Smooth muscle cell (in vitro differentiated cells): ENCODE measurements around the gene ZDHHC20. TPM values are rescaled to one million over a fixed set of nuclear protein-coding genes. Genes with fewer than 3 reads are reported as not detected.

Source experiments
- DNase-seq: peaks from one replicate; lab custom pipeline; 2025; ENCODE audit not compliant: unreplicated experiment; lab: John Stamatoyannopoulos, UW
- H2AFZ ChIP-seq: fragments of 200-600 bp; sonication (generic); 2 replicates; pipeline ENCODE4 v1.6.0; 2016; ENCODE audit warnings: antibody characterized with exemption, low read depth, mild to moderate bottlenecking
- H3F3A ChIP-seq: fragments of 200-600 bp; sonication (generic); 2 replicates; pipeline ENCODE4 v1.6.0; 2017; ENCODE audit warnings: antibody characterized with exemption, low read depth
- H3K27ac ChIP-seq: fragments of 200-600 bp; sonication (generic); 2 replicates; pipeline ENCODE4 v1.5.1; 2016; ENCODE audit warnings: low read depth, mild to moderate bottlenecking
- H3K27me3 ChIP-seq: fragments of 200-600 bp; sonication (generic); 2 replicates; pipeline ENCODE4 v1.6.1; 2016; ENCODE audit warnings: low read depth, mild to moderate bottlenecking
- H3K36me3 ChIP-seq: fragments of 200-600 bp; sonication (generic); 2 replicates; pipeline ENCODE4 v1.5.1; 2016; ENCODE audit warnings: low read depth
- H3K4me1 ChIP-seq: fragments of 200-600 bp; sonication (generic); 2 replicates; pipeline ENCODE4 v1.5.1; 2016; ENCODE audit warnings: low read depth
- H3K4me2 ChIP-seq: fragments of 200-600 bp; sonication (generic); 2 replicates; pipeline ENCODE4 v1.6.0; 2016; ENCODE audit warnings: mild to moderate bottlenecking
- H3K4me3 ChIP-seq: fragments of 200-600 bp; sonication (generic); 2 replicates; pipeline ENCODE4 v1.5.1; 2016; ENCODE audit warnings: mild to moderate bottlenecking
- H3K79me2 ChIP-seq: fragments of 200-600 bp; sonication (generic); 2 replicates; pipeline ENCODE4 v1.6.0; 2016; ENCODE audit warnings: low read depth, mild to moderate bottlenecking
- H3K9ac ChIP-seq: fragments of 200-600 bp; sonication (generic); 2 replicates; pipeline ENCODE4 v1.6.0; 2016; ENCODE audit warnings: low read depth
- H3K9me3 ChIP-seq: fragments of 200-600 bp; sonication (generic); replicated peaks from 2 replicates; pipeline ENCODE4 v1.5.1; 2016; ENCODE audit warnings: low read depth
- H4K20me1 ChIP-seq: fragments of 200-600 bp; sonication (generic); 2 replicates; pipeline ENCODE4 v1.6.0; 2016; ENCODE audit warnings: low read depth
- CTCF ChIP-seq: fragments of 200-600 bp; sonication (generic); IDR thresholded peaks from 2 replicates; pipeline ENCODE4 v1.5.1; 2017; ENCODE audit warnings: borderline replicate concordance, mild to moderate bottlenecking, antibody characterized with exemption; ENCODE audit not compliant: insufficient read depth, poor library complexity, severe bottlenecking
- WGBS: methylation state at CpG from one replicate; pipeline ENCODE4 v1.1.7; 2016; ENCODE audit warnings: low lambda C conversion rate; 5-methylcytosine and 5-hydroxymethylcytosine counted together
- polyA plus RNA-seq: library from polyadenylated mRNA; unstranded; fragments of >200 nt; fragmentation: Nextera tagmentation; extraction: Ambion mirVana; gene quantifications from 2 replicates; pipeline ENCODE4 v1.2.1, GENCODE V29; 2016
- total RNA-seq: library from RNA; depleted of rRNA; stranded (reverse); fragments of >200 nt; gene quantifications from 2 replicates; pipeline ENCODE4 v1.2.3, GENCODE V29; 2014

Gene ZDHHC20
- total and polyA plus RNA-seq, 2 experiments from 2014 or later, result 24.2 to 198 TPM

DNA sequence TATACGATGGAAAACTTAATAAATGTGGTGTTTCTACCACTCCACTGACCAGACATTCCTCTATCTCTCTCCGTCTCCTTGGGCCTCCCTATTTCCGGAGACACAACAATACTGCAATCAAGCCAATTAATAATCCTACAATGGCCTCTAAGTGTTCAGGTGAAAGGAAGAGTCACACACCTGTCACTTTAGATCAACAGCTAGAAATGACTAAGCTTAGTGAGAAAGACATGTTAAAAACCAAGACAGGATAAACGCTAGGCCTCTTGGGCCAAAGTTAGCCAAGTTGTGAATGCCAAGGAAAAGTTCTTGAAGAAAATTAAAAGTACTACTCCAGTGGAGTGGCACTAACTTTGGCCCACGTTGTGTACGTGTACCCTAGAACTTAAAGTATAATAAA lies 22.5 kb downstream of the ZDHHC20 start:
- Histone ChIP-seq H3K9me3 (no peaks in the 10 kb centered on the region), H3K36me3 (no peaks in the 10 kb centered on the region), H3K4me3 (no peak overlapping the region), H3K27me3 (no peaks in the 10 kb centered on the region), H3K27ac (peak overlapping the region; percentile 44), H3K9ac (peak overlapping the region; percentile 25), H3K79me2 (peaks cover 94% of the 10 kb centered on the region), H3K4me2 (no peak overlapping the region), H4K20me1 (peaks cover 30% of the 10 kb centered on the region), H2AFZ (no peak overlapping the region), H3K4me1 (no peaks in the 10 kb centered on the region), H3F3A (no peaks in the 10 kb centered on the region)
- no peak for DNase-seq
- 94% methylated on average over 6 of the region's 6 CpGs for WGBS
- no peak for TF ChIP-seq CTCF

DNA sequence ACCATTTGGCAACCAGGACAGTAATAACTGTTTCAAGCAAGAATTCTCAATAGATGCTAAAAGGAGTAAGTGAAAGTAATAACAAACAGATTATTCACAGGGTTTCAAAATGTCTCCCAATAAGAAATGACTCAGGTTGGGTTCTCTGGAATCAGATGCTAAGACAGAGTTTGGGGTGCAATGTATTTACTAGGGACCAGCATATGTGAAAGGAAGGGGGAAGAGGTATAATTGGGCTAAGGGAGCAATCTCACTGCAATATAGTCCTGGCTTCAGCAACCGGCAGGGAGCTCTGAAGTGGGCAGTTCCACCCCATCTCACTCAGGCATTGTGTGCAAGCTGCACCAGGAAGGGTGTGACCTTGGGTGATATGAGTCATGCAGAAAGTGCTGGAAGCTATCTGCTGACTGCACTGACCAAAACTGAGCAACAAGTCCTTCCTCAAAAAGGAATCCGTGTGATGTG lies 23.4 kb downstream of the ZDHHC20 start:
- peaks cover 24% of the 10 kb centered on the region for H4K20me1 ChIP-seq
- no peaks in the 10 kb centered on the region for H3K27me3 ChIP-seq
- H3K4me2 ChIP-seq, result no peak overlapping the region
- H3K36me3 ChIP-seq, result no peaks in the 10 kb centered on the region
- no peak overlapping the region for H3K9ac ChIP-seq
- H3K79me2 ChIP-seq, result peaks cover 94% of the 10 kb centered on the region
- H3K9me3 ChIP-seq, result no peaks in the 10 kb centered on the region
- no peaks in the 10 kb centered on the region for H3F3A ChIP-seq
- H2AFZ ChIP-seq, result no peak overlapping the region
- 55% methylated on average over 2 of the region's 2 CpGs for WGBS
- no peaks in the 10 kb centered on the region for H3K4me1 ChIP-seq
- DNase-seq, result no peak
- no peak overlapping the region for H3K4me3 ChIP-seq
- H3K27ac ChIP-seq, result peak overlapping the region; percentile 44
- TF ChIP-seq CTCF, result no peak

GRCh38 chr13:21435231-21435630 lies 23.9 kb downstream of the ZDHHC20 start:
- Histone ChIP-seq H3K9ac (no peak overlapping the region), H3K79me2 (peaks cover 94% of the 10 kb centered on the region), H2AFZ (no peak overlapping the region), H4K20me1 (peaks cover 21% of the 10 kb centered on the region), H3K4me2 (no peak overlapping the region), H3K4me3 (no peak overlapping the region), H3K4me1 (no peaks in the 10 kb centered on the region), H3F3A (no peaks in the 10 kb centered on the region), H3K27me3 (no peaks in the 10 kb centered on the region), H3K36me3 (no peaks in the 10 kb centered on the region), H3K27ac (peak overlapping the region; percentile 44), H3K9me3 (no peaks in the 10 kb centered on the region)
- 96% methylated on average over 2 of the region's 2 CpGs for WGBS
- DNase-seq, result no peak
- TF ChIP-seq CTCF, result no peak

GRCh38 chr13:21434588-21434987 lies 24.5 kb downstream of the ZDHHC20 start:
- Histone ChIP-seq H3K27me3 (no peaks in the 10 kb centered on the region), H3F3A (no peaks in the 10 kb centered on the region), H3K4me3 (no peak overlapping the region), H3K79me2 (peaks cover 91% of the 10 kb centered on the region), H3K4me1 (no peaks in the 10 kb centered on the region), H4K20me1 (peaks cover 21% of the 10 kb centered on the region), H3K9me3 (no peaks in the 10 kb centered on the region), H3K4me2 (no peak overlapping the region), H3K9ac (no peak overlapping the region), H3K36me3 (no peaks in the 10 kb centered on the region), H2AFZ (no peak overlapping the region), H3K27ac (no peak overlapping the region)
- no peak for DNase-seq
- 94% methylated on average over 3 of the region's 3 CpGs for WGBS
- TF ChIP-seq CTCF, result no peak
